GM10847 (cell line): ENCODE measurements around the gene IGIP.
A peak's percentile ranks its signal among the peaks of the same experiment; 100 is the strongest.

Source experiments
- POLR2A ChIP-seq: IDR thresholded peaks from 2 replicates; pipeline ENCODE4 v1.6.1; 2011; ENCODE audit not compliant: insufficient read length; ENCODE audit errors: extremely low read depth

IGIP gene

DNA sequence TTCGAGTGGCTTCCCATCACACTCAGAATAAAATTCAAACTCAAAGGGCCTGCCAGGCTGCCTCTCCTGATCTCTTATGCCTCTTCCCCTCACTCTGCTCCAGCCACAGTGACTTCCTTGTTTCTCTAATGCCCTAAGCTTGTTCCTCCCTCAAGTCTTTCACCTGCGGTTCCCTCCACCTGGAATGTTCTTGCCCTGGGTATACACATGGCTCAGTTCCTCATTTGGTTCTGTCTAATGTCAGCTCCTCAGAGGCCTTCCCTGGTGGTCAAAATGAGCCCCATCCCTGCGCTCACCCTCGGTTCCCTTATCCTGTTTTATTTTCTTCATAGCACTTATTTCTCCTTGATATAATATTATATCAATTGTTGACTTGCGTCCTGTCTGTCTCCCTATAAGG lies 36.5 kb downstream of the IGIP start:
- TF ChIP-seq POLR2A: no peak

DNA sequence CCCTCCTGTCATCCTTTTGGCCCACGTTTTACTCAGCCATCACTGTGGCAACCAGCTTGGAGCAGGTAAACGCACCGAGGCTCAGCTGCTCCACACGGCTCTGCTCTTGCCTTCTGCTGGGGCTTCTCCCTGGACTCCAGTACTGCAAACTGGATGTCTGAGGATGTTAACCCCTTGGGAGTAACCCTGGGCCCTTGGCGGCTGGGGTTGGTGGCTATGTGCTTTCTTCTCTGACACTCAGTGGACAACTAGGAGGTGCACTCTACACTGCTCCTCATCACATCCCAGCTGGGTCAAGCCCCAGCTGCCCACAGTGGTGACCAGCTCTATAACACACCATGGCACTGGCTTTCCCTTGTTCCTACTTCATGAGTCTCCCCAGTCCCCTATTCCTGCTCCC lies 37.0 kb downstream of the IGIP start:
- TF ChIP-seq POLR2A: no peak

DNA sequence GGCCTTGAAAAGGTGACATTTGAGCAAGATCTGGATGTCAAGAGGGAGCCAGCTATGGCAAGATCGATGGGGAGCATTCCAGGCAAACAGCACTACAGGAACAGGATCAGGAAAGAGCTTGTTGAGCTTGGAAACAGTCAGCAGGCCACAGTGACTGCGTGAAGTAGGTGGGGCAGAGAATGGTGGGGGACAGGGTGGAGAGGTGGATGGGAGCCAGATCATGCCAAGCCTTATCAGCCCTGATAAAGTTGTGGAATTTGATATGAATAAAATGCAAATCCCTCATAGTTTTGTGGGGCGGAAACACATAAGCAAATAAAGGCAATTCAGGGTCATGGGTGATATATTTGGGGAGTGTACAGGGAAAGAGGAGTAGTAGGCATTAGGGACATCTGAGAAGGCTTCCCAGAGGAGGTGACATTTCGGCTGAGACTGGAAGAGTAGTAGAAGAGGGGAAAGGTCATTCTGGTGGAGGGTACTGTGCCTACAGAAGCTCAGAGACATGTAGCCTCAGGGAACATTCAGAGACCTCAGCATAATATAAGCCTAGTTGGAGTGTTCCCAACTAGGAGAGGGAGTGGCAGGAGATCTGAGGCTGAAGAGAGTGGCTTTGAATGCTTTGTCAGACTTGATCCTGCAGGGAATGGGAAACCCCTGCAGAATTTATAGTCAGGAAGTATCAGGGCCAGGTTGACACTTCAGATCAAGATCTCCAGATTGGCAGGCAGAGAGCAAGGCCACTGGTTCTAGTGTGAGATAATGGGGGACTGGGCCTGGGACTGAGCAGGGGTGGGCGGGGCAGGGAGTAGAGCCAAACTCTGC lies 39.6 kb downstream of the IGIP start:
- TF ChIP-seq POLR2A: no peak

DNA sequence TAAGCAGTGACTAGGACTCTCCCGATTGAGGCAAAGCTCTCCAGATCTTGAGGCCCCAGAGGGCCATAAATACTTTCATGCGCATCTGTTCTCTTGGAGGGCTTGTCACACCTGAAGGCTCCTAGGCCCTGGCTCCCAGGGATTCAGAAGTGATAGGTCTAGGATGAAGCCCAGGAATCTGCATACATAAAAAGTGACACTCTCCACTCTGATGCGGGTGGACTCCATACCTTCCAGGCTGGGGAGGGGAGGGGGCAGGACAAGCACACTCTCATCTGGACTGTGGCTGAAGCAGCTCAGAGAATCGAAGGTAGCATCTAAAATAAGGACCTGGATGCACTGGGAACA lies 40.2 kb downstream of the IGIP start:
- no peak for TF ChIP-seq POLR2A

DNA sequence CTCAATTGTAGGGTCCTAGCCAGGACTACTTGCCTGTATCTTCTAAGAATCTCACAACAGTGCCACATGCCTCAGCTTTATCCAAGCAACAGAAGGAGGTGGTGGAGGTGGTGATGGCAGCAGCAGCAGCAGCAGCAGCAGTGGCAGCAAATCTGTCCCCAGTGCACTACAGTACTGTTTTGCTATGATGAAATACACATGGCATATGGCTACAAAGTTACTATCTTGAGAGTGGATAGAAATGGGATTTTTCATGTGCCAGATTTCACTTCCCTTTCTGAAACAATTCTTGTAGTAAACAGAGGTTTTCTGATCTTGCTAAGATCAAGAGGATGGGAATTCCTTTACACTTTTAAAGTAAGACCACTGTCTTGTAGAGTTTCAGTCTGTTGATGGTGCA lies 41.2 kb downstream of the IGIP start:
- no peak for TF ChIP-seq POLR2A

DNA sequence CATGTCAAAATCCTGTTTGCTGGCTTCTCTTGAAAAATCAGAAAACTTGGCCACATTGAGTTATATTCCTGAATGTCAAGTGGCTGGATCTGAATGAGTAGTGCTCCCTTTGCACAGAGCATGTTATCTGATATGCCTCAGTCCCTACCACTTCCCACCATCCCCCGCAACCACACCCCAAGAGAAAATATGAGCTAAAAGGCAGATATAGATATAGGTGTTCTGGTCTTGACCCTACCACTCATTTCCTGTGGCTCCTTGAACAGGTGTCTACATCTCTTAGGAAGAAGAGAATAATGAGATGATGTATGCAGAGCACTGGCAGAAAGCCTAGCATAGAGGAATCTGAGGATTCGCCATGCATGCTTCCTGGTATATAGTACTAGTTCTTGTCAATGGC lies 42.6 kb downstream of the IGIP start:
- no peak for TF ChIP-seq POLR2A

DNA sequence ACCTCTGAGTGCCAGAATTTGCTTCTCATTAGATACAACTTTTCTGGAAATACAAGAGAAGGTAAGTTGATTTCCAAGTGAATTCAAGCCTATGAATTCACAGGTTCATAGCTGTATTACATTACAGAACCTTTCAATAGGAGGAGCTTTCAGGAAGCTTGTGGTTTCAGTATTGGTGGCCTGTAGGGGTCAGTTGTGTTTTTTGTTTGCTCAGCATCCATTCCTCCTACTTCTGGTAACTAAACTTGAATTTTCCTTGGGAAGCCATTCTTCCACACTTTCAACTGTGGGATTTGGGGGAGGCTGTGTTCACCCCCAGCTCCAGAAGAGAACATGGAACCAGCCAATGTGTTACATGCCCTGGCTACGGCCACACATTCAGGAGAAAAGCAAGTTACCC lies 43.7 kb downstream of the IGIP start:
- no peak for TF ChIP-seq POLR2A

DNA sequence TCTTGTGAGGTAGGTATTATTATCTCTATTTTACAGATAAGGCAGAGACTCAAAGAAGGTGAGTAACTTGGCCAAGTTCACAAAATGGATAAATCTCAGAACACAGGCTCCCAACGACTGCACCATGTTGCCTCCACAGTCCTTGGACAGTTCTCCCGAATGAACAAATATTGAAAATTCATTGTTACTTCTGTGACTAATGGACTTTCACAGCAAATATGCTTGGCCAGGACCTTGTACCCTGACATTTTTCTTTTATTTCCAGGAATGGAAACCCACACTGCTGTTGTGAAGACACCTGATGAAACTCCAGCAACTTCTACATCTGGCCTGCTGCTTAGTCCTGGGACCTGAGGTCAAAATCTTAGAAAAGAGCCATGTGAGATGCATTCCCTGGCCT lies 46.7 kb downstream of the IGIP start:
- no peak for TF ChIP-seq POLR2A

DNA sequence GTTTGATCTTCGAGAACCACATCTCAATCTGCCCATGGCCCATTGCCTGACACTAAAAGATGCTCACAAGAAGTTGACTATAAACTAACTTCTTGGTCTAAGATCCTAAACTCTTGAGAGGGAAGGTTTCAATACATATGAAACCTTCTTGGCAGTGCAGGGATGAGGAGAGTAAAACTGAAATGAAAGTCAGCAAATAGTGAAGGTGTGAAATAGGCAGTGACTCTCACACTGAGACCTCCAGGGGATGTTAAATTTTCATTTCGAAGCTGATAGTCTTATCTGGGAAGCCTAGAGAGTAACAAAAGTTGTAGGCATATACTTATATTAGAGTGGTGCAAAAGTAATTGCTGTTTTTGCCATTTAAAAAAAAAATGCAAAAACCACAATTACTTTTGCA lies 48.3 kb downstream of the IGIP start:
- no peak for TF ChIP-seq POLR2A

DNA sequence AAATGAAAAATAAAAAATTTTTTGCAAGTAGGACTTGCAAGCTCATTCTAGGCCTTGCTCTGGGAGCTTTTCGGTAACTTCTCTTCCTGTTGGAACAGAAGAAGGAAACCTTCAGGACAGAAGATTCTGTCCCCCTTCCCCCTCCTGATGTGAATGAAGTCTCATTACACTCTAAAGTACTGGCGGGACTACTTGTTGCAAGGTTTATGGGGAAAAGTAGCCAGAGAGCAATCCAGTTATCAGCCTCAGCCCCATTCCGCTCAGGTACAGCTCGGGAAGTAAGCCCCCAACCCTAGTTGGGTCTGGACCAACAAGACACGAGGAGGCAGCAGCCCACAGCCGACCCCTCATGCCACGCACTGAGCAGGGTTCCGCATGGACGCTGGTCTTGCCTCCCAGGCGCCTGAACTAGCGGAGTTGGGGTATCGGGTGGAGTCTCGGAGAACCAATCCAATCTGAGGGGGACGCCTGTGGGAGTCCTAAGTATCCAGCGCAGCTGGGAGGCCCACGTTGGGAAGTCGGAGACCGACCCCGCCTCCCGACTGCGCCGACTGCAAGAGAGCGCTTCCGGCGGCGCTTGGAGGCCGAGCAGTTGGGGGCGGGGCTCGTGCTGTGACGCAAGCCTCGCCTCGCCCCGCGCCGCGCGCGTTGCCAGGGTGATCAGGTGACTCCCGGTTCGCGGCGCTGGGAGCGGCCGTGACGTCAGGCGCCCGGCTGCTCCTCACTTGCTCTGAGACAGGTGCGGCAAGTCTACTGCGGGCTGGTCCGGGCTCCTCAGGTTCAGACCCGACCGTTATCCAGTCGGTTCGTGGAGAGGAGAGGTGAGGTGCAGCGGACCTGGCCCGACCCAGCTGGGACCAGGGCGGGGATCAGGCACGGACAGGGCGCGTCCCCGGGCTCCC lies 49.0 kb downstream of the IGIP start, which contains the start of gene CYSTM1:
Gene CYSTM1 (plus strand): TSS at position 724 of the 902 bp plus-strand sequence. CDS start 19,278 bp downstream, outside the sequence.
- peak; percentile 75 for TF ChIP-seq POLR2A

DNA sequence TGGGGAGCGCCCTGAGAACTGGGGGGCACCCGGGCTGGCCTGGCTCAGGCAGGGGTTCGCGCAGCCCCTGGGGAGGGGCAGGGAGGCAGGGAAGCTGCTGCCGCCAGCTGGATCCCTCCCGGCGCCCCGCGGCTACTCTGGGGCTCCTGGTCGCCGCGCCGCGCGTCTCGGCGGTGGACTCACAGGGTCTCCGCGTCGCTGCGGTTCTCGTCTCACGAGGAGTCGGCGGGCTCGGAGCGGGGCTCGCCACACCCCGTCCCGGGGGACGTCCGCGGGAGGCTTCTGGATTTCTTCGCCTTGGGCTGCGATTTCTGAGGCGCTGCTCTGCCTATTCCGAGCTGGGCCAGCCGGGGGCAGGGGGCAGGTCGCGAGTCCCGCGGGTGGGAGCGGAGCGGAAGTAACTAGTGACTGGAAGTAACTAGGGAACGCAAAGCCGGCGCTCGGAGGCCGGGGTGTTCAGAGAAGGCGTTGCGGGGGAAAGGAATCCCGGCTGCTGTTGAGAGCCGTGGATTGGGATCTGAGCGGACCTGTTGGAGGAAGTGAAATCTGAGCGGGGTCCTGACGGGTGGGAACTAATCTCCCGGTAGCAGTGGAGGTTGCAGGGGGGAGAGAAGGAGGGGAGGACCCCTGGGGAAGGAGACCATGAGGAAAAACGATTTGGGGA lies 49.8 kb downstream of the IGIP start:
- TF ChIP-seq POLR2A: no peak

DNA sequence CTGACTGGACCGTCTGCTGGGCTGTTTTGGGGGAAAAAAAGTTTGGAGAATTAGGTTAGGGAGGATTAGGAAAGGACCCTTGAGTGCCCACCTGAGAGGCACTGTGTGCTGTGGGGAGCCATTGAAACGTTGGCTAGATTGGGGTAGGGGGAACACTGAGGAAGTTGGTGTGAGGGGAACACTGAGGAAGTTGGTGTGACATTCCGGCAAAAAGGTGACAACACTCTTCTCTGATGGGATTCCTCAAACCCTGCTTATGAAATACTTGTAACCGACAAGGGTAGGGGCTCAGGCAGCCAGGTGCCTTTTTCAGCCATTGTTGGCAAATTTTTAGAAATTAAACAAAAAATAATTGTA lies 50.3 kb downstream of the IGIP start:
- TF ChIP-seq POLR2A: no peak

DNA sequence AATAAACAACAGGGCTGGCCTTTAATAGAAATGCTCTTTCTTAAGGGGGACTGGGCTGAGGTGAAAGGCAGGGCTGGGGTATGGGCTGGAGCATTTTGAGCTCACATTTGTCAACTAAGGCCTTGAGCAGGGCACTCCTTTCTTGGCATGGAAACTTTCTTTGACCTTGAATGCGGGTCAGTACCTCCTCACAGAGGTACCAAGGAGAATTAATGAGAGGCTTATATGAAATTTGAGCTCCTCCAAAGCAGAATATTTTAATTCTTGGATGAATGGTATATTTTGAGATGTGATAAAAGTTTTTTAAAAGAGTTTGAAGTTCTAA lies 52.3 kb downstream of the IGIP start:
- no peak for TF ChIP-seq POLR2A

DNA sequence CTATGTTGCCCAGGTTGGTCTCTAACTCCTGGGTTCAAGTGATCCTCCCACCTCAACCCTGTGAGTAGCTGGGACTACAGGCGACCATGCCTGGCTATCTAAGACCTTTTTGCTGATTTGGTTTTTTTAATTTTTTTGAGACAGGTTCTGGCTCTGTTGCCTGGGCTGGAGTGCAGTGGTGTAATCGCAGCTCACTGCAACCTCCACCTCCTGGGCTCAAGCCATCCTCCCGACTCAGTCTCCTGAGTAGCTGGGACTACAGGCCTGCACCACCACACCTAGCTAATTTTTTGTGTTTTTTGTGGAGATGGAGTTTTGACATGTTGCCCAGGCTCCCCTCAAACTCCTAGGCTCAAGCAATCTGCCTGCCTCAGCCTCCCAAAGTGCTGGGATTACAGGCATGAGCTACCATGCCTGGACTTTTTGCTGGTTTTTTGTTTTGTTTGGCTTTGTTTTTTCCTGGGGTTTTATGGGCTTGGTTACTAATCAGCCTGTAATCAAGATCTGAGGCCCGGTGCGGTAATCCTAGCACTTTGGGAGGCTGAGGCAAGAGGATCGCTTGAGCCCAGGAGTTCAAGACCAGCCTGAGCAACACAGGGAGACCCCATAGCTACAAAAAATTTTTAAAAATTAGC lies 52.9 kb downstream of the IGIP start:
- no peak for TF ChIP-seq POLR2A
